CD4-positive, alpha-beta T cell treated with Interleukin-21 for 1 hour (primary cell): ENCODE data around the gene MGAT1.
A peak's percentile ranks its signal among the peaks of the same experiment; 100 is the strongest.
"Not testable (repeated sequence)": the region's sequence is repeated elsewhere in the genome, so short reads cannot be mapped to it uniquely, and the experiment has no call there.

Experiments
- DNase-seq: peaks from one replicate; pipeline ENCODE4 v3.0.0-alpha.2; 2020

Gene MGAT1

DNA sequence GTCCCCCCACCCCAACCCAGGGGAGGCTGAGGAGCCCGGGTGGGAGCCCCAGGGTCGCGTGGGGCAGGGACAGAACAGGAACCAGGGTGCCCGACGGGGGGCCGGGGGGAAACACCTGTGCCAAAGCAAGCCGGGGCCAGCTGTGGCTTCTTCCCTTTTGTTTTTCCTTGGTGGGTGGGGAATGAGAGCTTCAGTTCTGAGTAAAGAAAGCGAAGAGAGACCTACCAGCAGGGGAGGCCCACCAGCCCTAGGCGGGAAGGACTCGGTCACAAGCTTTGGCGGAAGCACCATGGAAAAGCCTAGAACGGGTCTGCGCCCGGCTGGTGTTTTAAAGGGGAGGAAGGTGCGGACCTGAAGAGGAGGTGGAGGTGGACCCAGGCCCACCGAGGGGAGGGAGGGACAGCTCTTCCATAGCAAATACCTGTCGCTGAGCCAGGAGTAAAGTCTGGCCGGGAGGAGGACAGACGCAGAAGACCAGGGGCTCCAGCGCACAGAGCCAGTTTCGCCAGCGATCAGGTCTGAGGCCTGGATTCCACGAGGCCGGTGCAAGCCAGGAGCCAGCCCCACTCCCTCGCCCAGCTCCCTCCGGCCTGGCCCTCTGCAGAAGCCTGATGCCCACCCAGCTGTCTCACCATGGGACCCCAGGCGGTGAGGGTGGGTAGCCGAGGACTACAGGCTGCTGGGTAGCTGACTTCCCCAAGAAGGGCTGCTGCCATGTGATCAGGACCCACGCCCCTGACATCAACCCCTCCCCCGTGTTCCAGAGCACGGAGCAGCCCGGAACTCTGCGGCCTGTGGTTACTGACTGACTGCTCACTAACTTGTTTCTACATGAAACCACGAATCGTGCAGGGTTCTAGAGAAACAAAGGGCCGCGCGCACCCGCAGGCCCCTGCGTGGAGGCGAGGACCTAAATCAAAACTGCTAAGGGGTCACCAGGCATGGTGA, 849 bp upstream of the MGAT1 start:
- DNase-seq = peak; percentile 89

- DNase-seq = no peak
Measured at GRCh38 chr5:180801596-180802324, 846 bp downstream of the MGAT1 start.

GRCh38 chr5:180799902-180800801, 2.5 kb downstream of the MGAT1 start:
- no peak for DNase-seq

DNA sequence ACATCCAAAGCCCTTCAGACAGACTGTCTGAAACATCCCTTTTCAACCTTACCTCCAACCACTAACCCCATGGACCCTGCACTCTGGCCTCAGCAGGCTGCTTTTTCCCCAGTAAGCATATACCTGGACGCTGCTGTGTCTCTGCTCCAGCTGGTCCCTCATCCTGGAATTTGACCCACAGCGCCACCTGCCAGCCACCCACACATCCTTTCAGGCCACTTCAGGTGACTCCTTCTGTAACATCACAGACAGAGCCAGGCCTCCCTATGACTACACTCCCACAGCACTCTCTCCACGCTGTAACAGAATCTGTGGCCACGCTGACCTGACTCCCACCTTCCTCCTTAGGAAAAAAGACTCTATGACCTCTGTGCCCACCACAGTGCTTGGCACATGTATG, 3.4 kb downstream of the MGAT1 start:
- DNase-seq = no peak

GRCh38 chr5:180798193-180798592, 4.4 kb downstream of the MGAT1 start:
- DNase-seq = no peak

DNA sequence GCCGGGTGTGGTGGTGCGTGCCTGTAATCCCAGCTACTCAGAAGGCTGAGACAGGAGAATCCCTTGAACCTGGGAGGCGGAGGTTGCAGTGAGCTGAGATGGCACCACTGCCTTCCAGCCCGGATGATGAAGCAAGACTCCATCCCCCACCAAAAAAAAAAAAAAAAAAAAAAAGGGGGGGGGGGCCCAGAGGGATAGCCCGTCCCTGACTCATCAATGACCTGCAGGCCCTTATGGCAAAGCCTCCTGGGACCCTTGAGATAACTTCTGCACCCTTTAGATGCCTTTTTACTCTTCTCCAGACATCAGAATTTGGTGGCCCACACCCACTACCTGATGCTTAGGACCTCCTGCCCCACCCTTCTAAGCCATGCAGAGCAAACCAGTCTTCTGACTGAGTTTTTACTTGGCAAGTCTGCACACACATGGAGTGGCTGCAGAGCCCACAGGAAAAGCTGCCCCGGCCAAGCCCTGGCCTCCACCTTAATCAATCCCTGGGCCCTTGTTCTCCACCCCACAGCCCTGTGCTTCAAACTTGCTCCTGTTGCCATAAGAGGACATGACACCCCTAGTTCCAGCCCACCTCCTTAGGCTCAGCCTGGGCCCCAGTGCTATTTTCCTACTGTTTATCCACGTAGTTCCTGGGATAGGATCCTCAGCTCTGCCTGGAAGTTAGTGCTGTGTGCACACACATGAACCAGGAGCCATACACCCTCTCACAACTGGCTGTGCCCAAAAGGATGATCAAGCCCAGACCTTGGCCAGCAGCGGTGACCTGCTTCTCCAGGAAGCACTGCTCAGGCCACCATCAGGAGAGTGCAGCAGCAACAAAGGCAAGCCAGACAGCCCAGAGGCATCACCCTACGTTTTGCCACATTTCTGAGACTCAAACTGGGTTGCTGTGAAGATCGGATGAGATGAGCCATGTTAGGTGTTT, 5.1 kb downstream of the MGAT1 start:
- DNase-seq = no peak

DNA sequence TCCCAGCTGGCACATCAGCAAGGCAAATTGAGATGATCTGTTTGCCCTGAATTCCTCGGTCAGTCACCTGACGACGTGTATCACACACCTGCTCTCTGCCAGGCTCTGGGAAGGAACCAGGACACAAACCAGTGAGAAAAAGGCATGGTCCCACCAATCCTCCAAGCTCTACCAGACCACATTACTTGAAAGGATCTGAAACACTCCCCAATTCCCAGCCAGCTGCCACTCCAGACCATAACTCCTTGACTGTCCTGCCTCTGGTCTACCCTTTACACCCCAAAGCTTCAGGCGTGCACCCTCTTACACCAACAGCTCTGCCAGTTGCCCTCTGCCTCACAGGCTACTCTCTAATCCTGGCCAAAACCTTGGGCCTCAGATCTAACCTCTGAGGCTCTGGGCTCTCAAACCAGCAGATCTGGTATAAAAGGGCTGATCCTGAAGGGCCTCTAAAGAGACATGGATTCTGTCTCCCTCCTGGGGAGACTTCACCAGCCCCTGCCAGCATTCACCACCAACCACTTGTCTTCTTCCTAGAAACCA, 6.8 kb downstream of the MGAT1 start:
- DNase-seq = no peak

DNA sequence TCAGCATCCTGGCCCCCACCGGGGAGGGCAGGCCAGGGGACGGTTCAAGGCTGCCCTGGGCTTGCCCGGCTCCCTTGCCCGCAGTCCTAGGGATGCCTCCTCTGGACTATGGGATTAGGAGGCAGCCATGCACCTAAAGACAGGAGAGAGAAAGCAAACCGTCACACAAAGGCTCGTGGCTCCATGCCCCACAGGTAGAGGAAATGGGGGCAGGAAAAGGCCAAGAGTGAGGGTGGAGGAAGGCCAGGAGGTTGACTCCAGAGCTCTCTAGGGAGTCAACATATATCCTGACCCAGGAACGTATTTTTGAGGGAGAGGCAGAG, 9.7 kb downstream of the MGAT1 start:
- no peak for DNase-seq

DNA sequence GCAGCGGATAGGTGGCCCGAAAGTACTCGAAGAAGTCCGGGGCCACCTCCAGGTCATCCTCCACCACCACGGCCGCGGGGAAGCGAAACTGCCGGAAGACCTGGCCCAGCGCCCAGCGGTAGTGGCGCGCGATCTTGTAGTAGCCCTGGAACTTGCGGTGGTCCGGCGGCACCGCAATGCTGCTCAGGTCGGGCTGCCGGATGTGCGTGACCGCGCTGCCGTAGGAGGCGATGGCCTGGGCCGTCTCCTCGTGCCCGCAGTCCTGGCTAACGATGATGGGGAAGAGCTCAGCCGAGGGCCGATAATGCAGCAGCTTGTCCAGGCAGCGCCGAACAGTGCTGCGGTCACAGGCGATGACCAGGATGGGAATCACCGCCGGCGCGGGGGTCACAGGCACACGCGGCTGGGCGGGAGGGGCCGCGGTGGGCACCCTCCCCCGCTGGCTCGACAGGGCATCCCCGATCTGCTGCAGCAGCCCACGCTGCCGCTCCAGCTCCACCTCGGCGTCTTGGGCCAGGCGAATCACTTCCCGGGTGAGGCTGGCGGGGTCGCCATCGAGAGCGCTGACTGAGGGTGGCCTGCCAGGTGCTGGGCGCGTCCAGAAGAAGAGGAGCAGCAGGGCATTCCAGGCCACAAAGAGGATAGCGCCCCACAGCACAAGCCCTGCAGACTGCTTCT, 10.2 kb downstream of the MGAT1 start:
- DNase-seq = no peak

- no peak for DNase-seq
Measured at GRCh38 chr5:180791611-180792213, 10.9 kb downstream of the MGAT1 start.

DNA sequence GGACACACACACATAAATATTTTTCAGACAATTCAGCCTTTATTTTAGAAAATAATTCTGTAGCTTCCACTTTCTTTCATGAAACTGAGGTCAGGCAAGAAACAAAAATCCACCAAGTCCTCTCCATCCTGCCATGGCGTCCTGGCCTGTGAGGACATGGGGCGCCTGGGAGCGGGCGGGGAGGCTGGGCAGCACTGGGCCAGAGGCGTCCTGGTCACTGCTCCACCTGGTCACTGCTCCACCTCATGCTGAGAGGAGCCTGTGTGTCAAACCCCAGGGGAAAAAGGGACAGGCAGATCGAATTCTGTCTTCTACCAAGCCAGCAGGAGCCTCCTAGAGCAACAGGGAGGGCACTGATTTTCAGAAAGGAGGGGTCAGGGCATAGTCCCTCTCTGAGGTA, 12.1 kb downstream of the MGAT1 start:
- no peak for DNase-seq

GRCh38 chr5:180790020-180790419, 12.6 kb downstream of the MGAT1 start:
- DNase-seq = peak; percentile 33

- DNase-seq = not testable (repeated sequence)
Measured at GRCh38 chr5:180788651-180789410, 13.8 kb downstream of the MGAT1 start.

GRCh38 chr5:180787711-180788431, 14.7 kb downstream of the MGAT1 start:
- DNase-seq = no peak

DNA sequence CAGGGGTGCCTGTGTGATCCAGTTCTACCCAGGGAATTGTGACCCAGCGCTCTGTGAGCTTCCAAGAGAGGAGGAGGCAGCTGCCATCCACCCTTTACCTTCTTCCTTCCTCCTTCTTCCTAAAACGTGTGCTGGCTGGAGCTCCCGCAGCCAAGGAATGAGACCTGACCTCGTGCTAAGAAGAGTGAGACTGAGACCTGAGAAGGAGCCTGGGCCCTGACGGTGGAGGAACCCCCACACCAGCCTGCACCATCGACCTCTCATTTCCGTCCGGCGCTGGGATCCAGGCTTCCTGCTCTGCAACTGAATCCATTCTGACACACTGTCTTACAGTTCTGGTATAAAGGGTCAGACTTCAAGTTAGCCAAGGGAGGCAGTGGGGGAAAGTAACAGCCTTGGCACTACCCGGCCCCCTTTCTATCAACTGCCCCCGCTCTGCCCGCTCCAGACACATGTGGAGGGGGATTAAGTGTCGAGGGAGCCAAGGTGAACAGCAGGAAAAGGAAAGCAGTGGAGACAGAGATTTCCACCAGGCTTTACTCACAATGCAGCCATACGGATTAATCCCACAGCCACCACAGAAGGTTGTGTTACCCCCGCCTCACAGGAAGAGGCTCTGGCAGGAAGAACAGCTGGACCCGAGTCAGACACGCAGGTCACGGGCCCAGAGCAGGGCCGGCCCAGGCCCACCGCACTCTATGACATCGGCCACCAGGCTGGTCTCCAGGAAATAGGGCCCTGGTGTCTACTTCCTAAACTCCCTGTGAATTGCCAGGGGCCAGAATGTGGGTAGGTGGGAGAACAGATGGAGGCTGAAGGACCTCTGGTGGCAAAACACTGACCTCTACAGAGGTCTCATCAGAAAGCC, 15.8 kb downstream of the MGAT1 start:
- no peak for DNase-seq

DNA sequence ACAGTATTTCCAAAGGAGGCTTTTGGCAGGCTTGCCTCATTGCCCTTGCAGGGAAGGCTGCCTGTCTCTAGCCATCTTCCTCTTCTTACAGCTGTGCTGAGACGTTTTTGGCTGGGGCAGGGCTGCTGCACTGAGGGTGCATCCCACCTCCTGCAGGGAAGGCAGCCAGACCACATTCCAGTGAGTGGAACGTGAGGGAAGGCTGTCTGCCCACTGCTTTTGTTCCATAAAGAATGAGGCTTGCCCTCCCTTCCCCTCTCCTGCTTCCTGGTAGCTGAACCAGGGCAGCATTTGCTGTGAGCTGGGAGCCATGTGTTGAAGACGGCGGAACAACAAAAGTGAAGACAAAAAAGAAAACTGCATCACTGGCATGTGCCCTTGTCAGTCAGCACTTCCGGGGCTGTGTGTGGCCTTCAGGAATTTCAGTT, 16.8 kb downstream of the MGAT1 start:
- no peak for DNase-seq

- no peak for DNase-seq
Measured at GRCh38 chr5:180785121-180785781, 17.4 kb downstream of the MGAT1 start.
